Natural killer cell (primary cell): Measurements from ENCODE around the gene ABHD17A. TPM values are rescaled to one million over a fixed set of nuclear protein-coding genes. Genes with fewer than 3 reads are reported as not detected.

Experiments used
- ATAC-seq, 3 donors: fragments of 150-1000 bp in 2 of 3; fragments of 200-7000 bp in 1 of 3; cut with Tn5 transposase; 1 replicate in 1 of 3; 2 replicates in 2 of 3; pipeline ENCODE4 v1.10.0; 2021; ENCODE audit warnings: mild to moderate bottlenecking in 2 of 3, moderate library complexity in 2 of 3
- DNase-seq, 2 donors: peaks; one replicate each; pipeline versions ENCODE4 v3.0.0 to v3.0.0-alpha.2; 2013 to 2021; ENCODE audit warnings: mixed read lengths in 1 of 2
- H3K27ac ChIP-seq: one replicate; pipeline ENCODE4 v1.5.1; 2013; ENCODE audit warnings: mild to moderate bottlenecking, low read length
- H3K27me3 ChIP-seq: one replicate; pipeline ENCODE4 v1.6.1; 2013; ENCODE audit warnings: low read length; ENCODE audit not compliant: control insufficient read depth, insufficient read depth
- H3K36me3 ChIP-seq: one replicate; pipeline ENCODE4 v1.6.1; 2013; ENCODE audit warnings: low read length; ENCODE audit not compliant: control insufficient read depth, insufficient read depth
- H3K4me1 ChIP-seq: one replicate; pipeline ENCODE4 v1.6.1; 2013; ENCODE audit warnings: low read length; ENCODE audit not compliant: control insufficient read depth, insufficient read depth
- H3K4me3 ChIP-seq: one replicate; pipeline ENCODE4 v1.5.1; 2013; ENCODE audit warnings: low read length
- H3K9me3 ChIP-seq: one replicate; pipeline ENCODE4 v1.6.1; 2013; ENCODE audit warnings: low read length; ENCODE audit not compliant: control insufficient read depth, insufficient read depth
- H3K27ac Mint-ChIP-seq, 2 donors: one replicate each; pipeline ENCODE4 v1.8.0; 2022; ENCODE audit warnings: mild to moderate bottlenecking in 2 of 2, mixed read lengths in 2 of 2, moderate library complexity in 1 of 2
- H3K27me3 Mint-ChIP-seq, 2 donors: one replicate each; pipeline ENCODE4 v1.8.0; 2022; ENCODE audit warnings: low read depth in 2 of 2, mixed read lengths in 2 of 2
- H3K36me3 Mint-ChIP-seq: one replicate; pipeline ENCODE4 v1.8.0; 2022; ENCODE audit warnings: mixed read lengths
- H3K4me1 Mint-ChIP-seq, 2 donors: one replicate each; pipeline ENCODE4 v1.8.0; 2022; ENCODE audit warnings: mixed read lengths in 2 of 2
- H3K4me3 Mint-ChIP-seq: one replicate; pipeline ENCODE4 v1.8.0; 2022; ENCODE audit warnings: mild to moderate bottlenecking, moderate library complexity, mixed read lengths
- H3K9me3 Mint-ChIP-seq, 2 donors: one replicate each; pipeline ENCODE4 v1.8.0; 2022; ENCODE audit warnings: mixed read lengths in 2 of 2
- CTCF ChIP-seq: fragments of 200-600 bp; IDR thresholded peaks from one replicate; pipeline ENCODE4 v1.8.0; 2022; ENCODE audit warnings: antibody characterized with exemption
- WGBS: methylation state at CpG from one replicate; pipeline ENCODE4 v1.1.7; 2013; ENCODE audit warnings: missing lambda C conversion rate; ENCODE audit not compliant: insufficient coverage; 5-methylcytosine and 5-hydroxymethylcytosine counted together
- intact Hi-C: fragments of 100-400 bp; cut with micrococcal nuclease; formaldehyde crosslinking; loops from one replicate; pipeline ENCODE4 v1.14.2; 2022
- total RNA-seq, 4 donors: library from RNA; stranded (reverse); fragments of 120-200 nt in 1 of 4; gene quantifications; one replicate each; pipeline versions ENCODE4 v1.2.3 to v1.2.4, GENCODE V29; 2013 to 2022

Gene ABHD17A
- total RNA-seq, 3 donors from 2014 or later (not counting 1 experiment from before 2014, with no cell fraction given), result 554 to 652 (median 608) TPM

GRCh38 chr19:1829958-1830357, 55.3 kb downstream of the ABHD17A start:
- Mint-ChIP-seq H3K27ac (no peak overlapping the region), H3K9me3 (no peaks in the 10 kb centered on the region), H3K4me1 (peaks cover 4 to 14% of the 10 kb centered on the region in 2 donors), H3K4me3 (no peak overlapping the region), H3K27me3 (no peaks in the 10 kb centered on the region), H3K36me3 (no peaks in the 10 kb centered on the region)
- Histone ChIP-seq H3K4me3 (no peak overlapping the region), H3K27ac (no peak overlapping the region), H3K4me1 (peaks cover 17% of the 10 kb centered on the region), H3K27me3 (no peaks in the 10 kb centered on the region), H3K9me3 (no peaks in the 10 kb centered on the region), H3K36me3 (peaks cover 14% of the 10 kb centered on the region)
- DNase-seq (no peak), ATAC-seq (no peak)
- intact Hi-C loops, result loop anchor here (10.0 kb wide), 1 partner anchor 285 kb away; no protein-coding TSS in a partner anchor
- TF ChIP-seq CTCF, result no peak
- WGBS, result 98% methylated on average over 11 of the region's 11 CpGs

GRCh38 chr19:1828279-1829238, 56.7 kb downstream of the ABHD17A start:
- Histone ChIP-seq H3K4me3 (no peak overlapping the region), H3K4me1 (peaks cover 9% of the 10 kb centered on the region), H3K27ac (no peak overlapping the region), H3K27me3 (no peaks in the 10 kb centered on the region), H3K36me3 (peaks cover 23% of the 10 kb centered on the region), H3K9me3 (no peaks in the 10 kb centered on the region)
- no peak overlapping the region for H3K27ac Mint-ChIP-seq
- intact Hi-C loops, result loop anchor here (10.0 kb wide), 1 partner anchor 284 kb away; no protein-coding TSS in a partner anchor
- no peaks in the 10 kb centered on the region for H3K36me3 Mint-ChIP-seq
- TF ChIP-seq CTCF, result no peak
- peaks cover 4 to 14% of the 10 kb centered on the region in 2 donors for H3K4me1 Mint-ChIP-seq
- DNase-seq (no peak), ATAC-seq (no peak)
- H3K4me3 Mint-ChIP-seq, result no peak overlapping the region
- H3K27me3 Mint-ChIP-seq, result no peaks in the 10 kb centered on the region
- WGBS, result 95% methylated on average over 57 of the region's 57 CpGs
- H3K9me3 Mint-ChIP-seq, result no peaks in the 10 kb centered on the region

GRCh38 chr19:1827566-1828278, 57.6 kb downstream of the ABHD17A start:
- H3K4me3 ChIP-seq, result no peak overlapping the region
- Mint-ChIP-seq H3K4me1 (peaks cover 4 to 9% of the 10 kb centered on the region in 2 donors), H3K4me3 (peak overlapping the region; percentile 49), H3K27me3 (no peaks in the 10 kb centered on the region), H3K36me3 (no peaks in the 10 kb centered on the region), H3K9me3 (no peaks in the 10 kb centered on the region), H3K27ac (no peak overlapping the region)
- ATAC-seq (no peak), DNase-seq (no peak)
- H3K27ac ChIP-seq, result no peak overlapping the region
- WGBS, result 95% methylated on average over 41 of the region's 41 CpGs
- TF ChIP-seq CTCF, result no peak
- intact Hi-C loops, result loop anchor here (10.0 kb wide), 1 partner anchor 283 kb away; no protein-coding TSS in a partner anchor
- no peaks in the 10 kb centered on the region for H3K27me3 ChIP-seq
- no peaks in the 10 kb centered on the region for H3K9me3 ChIP-seq
- peaks cover 31% of the 10 kb centered on the region for H3K36me3 ChIP-seq
- H3K4me1 ChIP-seq, result peaks cover 9% of the 10 kb centered on the region

Other genes with a start within 250 kb of the ABHD17A start
- 10 to 100 TPM; 54.5 to 72.2 (median 64.3) TPM for gene TCF3, start 232.9 kb downstream of the ABHD17A start, total RNA-seq
- gene ONECUT3, start 132.0 kb downstream of the ABHD17A start, total RNA-seq, result not detected
- 10 to 100 TPM in 2 of 3 donors, 1 to 10 TPM in 1; 5.3 to 11.5 (median 11.2) TPM for gene ATP8B3, start 73.2 kb downstream of the ABHD17A start, total RNA-seq
- gene REXO1, start 37.0 kb downstream of the ABHD17A start, total RNA-seq, result 10 to 100 TPM; 90.7 to 91.7 (median 91.5) TPM
- gene KLF16, start 21.9 kb downstream of the ABHD17A start, total RNA-seq, result 10 to 100 TPM; 29.1 to 38.4 (median 34.8) TPM
- gene ADAT3, start 19.9 kb upstream of the ABHD17A start, total RNA-seq, result 10 to 100 TPM; 13.0 to 20.9 (median 13.1) TPM
- 10 to 100 TPM; 43.1 to 53.7 (median 46.9) TPM for gene SCAMP4, start 19.9 kb upstream of the ABHD17A start, total RNA-seq
- gene CSNK1G2, start 55.7 kb upstream of the ABHD17A start, total RNA-seq, result 100 to 1,000 TPM; 138 to 143 (median 139) TPM
- gene BTBD2, start 130.2 kb upstream of the ABHD17A start, total RNA-seq, result 10 to 100 TPM; 47.6 to 57.0 (median 53.4) TPM
- gene MKNK2, start 165.7 kb upstream of the ABHD17A start, total RNA-seq, result 100 to 1,000 TPM; 259 to 389 (median 322) TPM
- gene MOB3A, start 210.8 kb upstream of the ABHD17A start, total RNA-seq, result 100 to 1,000 TPM; 239 to 314 (median 246) TPM
- 1 to 10 TPM; 3.3 to 7.6 (median 7.1) TPM for gene IZUMO4, start 211.4 kb upstream of the ABHD17A start, total RNA-seq